H1 (cell line): ENCODE data around the gene BRAT1. TPM values are rescaled to one million over a fixed set of nuclear protein-coding genes. Genes with fewer than 3 reads are reported as not detected.

ENCODE experiments used
- CEBPB ChIP-seq: IDR thresholded peaks from 2 replicates; pipeline ENCODE4 v1.6.1; 2012; ENCODE audit warnings: low read depth, low read length
- CTCF ChIP-seq, 3 experiments: IDR thresholded peaks; 1 replicate in 2 of 3; 2 replicates in 1 of 3; pipeline versions ENCODE4 v1.5.1 to v1.6.1; 2011; ENCODE audit warnings: low read length in 3 of 3, mild to moderate bottlenecking in 3 of 3, inconsistent platforms in 2 of 3, low read depth in 1 of 3, moderate library complexity in 1 of 3; ENCODE audit not compliant: insufficient read depth in 1 of 3; ENCODE audit errors: control extremely low read depth in 1 of 3
- GABPA ChIP-seq: IDR thresholded peaks from 2 replicates; pipeline ENCODE4 v1.6.1; 2011; ENCODE audit warnings: mild to moderate bottlenecking, low read length, moderate library complexity, borderline replicate concordance; ENCODE audit not compliant: insufficient read depth
- HDAC6 ChIP-seq: IDR thresholded peaks from one replicate; pipeline ENCODE4 v1.7.1; 2012; ENCODE audit warnings: low read depth, mild to moderate bottlenecking, inconsistent platforms, low read length, moderate library complexity
- JUND ChIP-seq: IDR thresholded peaks from 2 replicates; pipeline ENCODE4 v1.6.1; 2011; ENCODE audit warnings: mild to moderate bottlenecking, improper control_type of control experiment, low read length
- RBBP5 ChIP-seq: IDR thresholded peaks from 2 replicates; pipeline ENCODE4 v1.7.1; 2012; ENCODE audit warnings: low read depth, mild to moderate bottlenecking, inconsistent platforms, low read length, moderate library complexity, borderline replicate concordance
- RXRA ChIP-seq: IDR thresholded peaks from 2 replicates; pipeline ENCODE4 v1.6.1; 2011; ENCODE audit warnings: low read depth, mild to moderate bottlenecking, low read length, moderate library complexity; ENCODE audit not compliant: insufficient read depth
- SIN3A ChIP-seq, 2 experiments: IDR thresholded peaks in 1 of 2; conservative IDR thresholded peaks in 1 of 2; 2 replicates each; pipeline ENCODE4 v1.6.1; 2011 to 2012; ENCODE audit warnings: low read length in 2 of 2, improper control_type of control experiment in 1 of 2, low read depth in 1 of 2, mild to moderate bottlenecking in 1 of 2
- SIX5 ChIP-seq: IDR thresholded peaks from 2 replicates; pipeline ENCODE4 v1.6.1; 2011; ENCODE audit warnings: mild to moderate bottlenecking, low read depth, low read length
- SP1 ChIP-seq: IDR thresholded peaks from 2 replicates; pipeline ENCODE4 v1.6.1; 2011; ENCODE audit warnings: low read depth, low read length
- polyA plus RNA-seq, 7 experiments: library from polyadenylated mRNA; depleted of rRNA in 3 of 7; stranded (reverse) in 5 of 7; unstranded in 2 of 7; fragments of >200 nt in 5 of 7; fragments of 200-250 nt in 2 of 7; gene quantifications; 1 replicate in 5 of 7; 2 replicates in 1 of 7; 4 replicates in 1 of 7; pipeline versions ENCODE4 v1.2.1 to v1.2.3, GENCODE V29; 2011 to 2013; ENCODE audit warnings: missing spikeins in 2 of 7, mixed read lengths in 2 of 7
- total RNA-seq: library from RNA; stranded (reverse); fragmentation: NEBNext Ultra II Directional; extraction: Animal tissue kit (Norgen Biotek cat#: 25700); gene quantifications from 2 replicates; pipeline ENCODE4 v1.2.1, GENCODE V29; 2021

BRAT1 gene
- total and polyA plus RNA-seq, 2 of the 8 experiments (the other 6 are each of a cell fraction or from before 2014, with no cell fraction given), result 36.8 to 42.3 TPM

- TF ChIP-seq SIN3A (conservative IDR thresholded peaks at IDR 0.05 in 1 of 2, IDR thresholded peaks at IDR 0.05 in 1 of 2; ENCODE audit: low read depth in 1 of 2, low read length in 2 of 2) (no peak), SP1 (no peak), JUND (no peak), CTCF (IDR thresholded peaks at IDR 0.05; ENCODE audit: control extremely low read depth in 1 of 3, insufficient read depth in 1 of 3, low read depth in 1 of 3, low read length in 3 of 3) (no peak), SIX5 (no peak), RBBP5 (no peak), GABPA (no peak), CEBPB (no peak), HDAC6 (no peak), RXRA (no peak)
Measured at GRCh38 chr7:2582006-2582735, 26.8 kb upstream of the BRAT1 start (continued).
